ENCODE measurements around the gene TMEM87B. TPM values are rescaled to one million over a fixed set of nuclear protein-coding genes. Genes with fewer than 3 reads are reported as not detected.

The TMEM87B gene
- total RNA-seq, 4 donors from 2014 or later: 12.5 to 25.4 (median 22.8) TPM

DNA sequence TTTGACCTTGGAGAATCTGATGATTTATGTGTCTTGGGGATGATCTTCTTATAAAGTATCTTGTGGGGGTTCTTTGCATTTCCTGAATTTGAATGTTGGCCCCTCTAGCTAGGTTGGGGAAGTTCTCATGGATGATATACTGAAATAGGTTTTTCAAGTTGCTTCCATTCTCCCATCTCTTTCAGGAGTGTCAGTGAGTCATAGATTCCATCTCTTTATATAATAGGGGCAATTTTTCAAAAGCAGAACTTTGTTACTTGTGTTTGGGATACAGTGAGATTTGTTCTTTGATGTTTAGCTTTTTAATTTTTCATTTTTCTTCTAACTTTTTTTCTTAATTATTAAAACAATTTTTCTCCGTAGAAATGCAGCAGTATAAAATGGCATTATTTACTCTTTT, 19.4 kb downstream of the TMEM87B start:
- Histone ChIP-seq H3K27me3 (no peaks in the 10 kb centered on the region), H3K4me1 (peaks cover 0 to 8% (median 0%) of the 10 kb centered on the region in 3 donors), H3K27ac (no peak overlapping the region), H3K4me3 (no peak overlapping the region), H3K9me3 (peaks cover 0 to 5% (median 0%) of the 10 kb centered on the region in 3 donors), H3K36me3 (peaks cover 0 to 76% of the 10 kb centered on the region in 2 donors)
- no peak for ATAC-seq
- 20 to 42% methylated on average over 1 of the region's 1 CpG for WGBS, 2 donors (ENCODE audit: low coverage in 1 of 2)
- TF ChIP-seq, protein P1, sequence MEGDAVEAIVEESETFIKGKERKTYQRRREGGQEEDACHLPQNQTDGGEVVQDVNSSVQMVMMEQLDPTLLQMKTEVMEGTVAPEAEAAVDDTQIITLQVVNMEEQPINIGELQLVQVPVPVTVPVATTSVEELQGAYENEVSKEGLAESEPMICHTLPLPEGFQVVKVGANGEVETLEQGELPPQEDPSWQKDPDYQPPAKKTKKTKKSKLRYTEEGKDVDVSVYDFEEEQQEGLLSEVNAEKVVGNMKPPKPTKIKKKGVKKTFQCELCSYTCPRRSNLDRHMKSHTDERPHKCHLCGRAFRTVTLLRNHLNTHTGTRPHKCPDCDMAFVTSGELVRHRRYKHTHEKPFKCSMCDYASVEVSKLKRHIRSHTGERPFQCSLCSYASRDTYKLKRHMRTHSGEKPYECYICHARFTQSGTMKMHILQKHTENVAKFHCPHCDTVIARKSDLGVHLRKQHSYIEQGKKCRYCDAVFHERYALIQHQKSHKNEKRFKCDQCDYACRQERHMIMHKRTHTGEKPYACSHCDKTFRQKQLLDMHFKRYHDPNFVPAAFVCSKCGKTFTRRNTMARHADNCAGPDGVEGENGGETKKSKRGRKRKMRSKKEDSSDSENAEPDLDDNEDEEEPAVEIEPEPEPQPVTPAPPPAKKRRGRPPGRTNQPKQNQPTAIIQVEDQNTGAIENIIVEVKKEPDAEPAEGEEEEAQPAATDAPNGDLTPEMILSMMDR (IDR thresholded peaks at IDR 0.05): no peak
- TF ChIP-seq POLR2A (IDR thresholded peaks at IDR 0.05): no peak
- TF ChIP-seq EP300 (IDR thresholded peaks at IDR 0.05): no peak
- TF ChIP-seq POLR2AphosphoS5 (IDR thresholded peaks at IDR 0.05): no peak

DNA sequence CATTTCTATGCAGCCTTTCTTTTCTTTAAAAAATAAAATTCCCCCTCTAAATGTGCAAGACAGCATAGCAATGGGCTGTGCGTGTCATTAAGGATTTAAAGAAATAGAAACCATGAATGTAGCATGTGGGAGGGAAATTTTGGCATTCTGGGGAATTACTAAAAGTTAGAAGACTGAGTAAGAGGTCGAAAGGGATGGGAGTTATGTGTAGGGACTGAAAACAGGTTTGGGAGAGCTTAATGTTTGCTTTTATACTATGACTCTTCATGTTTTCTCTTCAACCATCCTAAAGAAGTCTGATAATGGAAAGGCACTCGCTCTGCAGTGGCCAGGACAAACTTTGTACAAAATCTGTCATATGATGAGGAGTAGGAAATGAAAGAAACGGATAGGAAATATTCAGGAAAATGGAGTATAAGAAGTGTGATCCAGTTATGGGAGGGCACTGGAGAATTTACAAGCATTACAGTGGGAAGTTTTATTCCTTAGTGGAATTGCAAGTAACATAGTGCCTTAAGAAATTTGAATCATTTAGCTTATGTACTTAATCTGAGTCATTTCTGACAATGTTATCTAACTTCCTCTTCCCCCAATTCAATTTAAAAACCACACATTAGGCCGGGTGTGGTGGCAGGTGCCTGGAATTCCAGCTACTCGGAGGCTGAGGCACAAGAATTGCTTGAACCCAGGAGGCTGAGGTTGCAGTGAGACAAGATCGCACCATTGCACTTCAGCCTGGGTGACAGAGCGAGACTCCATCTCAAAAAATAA, 20.6 kb downstream of the TMEM87B start:
- H3K36me3 ChIP-seq: peaks cover 0 to 73% of the 10 kb centered on the region in 2 donors
- peaks cover 0 to 8% (median 0%) of the 10 kb centered on the region in 3 donors for H3K4me1 ChIP-seq
- no peak for ATAC-seq
- no peaks in the 10 kb centered on the region for H3K27me3 ChIP-seq
- no peak overlapping the region for H3K27ac ChIP-seq
- WGBS, 2 donors (ENCODE audit: low coverage in 1 of 2): 65 to 69% methylated on average over 3 to 8 of the region's 8 CpGs
- peaks cover 0 to 5% (median 0%) of the 10 kb centered on the region in 3 donors for H3K9me3 ChIP-seq
- no peak overlapping the region for H3K4me3 ChIP-seq
- TF ChIP-seq POLR2AphosphoS5 (IDR thresholded peaks at IDR 0.05) (no peak), POLR2A (IDR thresholded peaks at IDR 0.05) (no peak), EP300 (IDR thresholded peaks at IDR 0.05) (no peak)
- TF ChIP-seq, protein P1 (IDR thresholded peaks at IDR 0.05): no peak

DNA sequence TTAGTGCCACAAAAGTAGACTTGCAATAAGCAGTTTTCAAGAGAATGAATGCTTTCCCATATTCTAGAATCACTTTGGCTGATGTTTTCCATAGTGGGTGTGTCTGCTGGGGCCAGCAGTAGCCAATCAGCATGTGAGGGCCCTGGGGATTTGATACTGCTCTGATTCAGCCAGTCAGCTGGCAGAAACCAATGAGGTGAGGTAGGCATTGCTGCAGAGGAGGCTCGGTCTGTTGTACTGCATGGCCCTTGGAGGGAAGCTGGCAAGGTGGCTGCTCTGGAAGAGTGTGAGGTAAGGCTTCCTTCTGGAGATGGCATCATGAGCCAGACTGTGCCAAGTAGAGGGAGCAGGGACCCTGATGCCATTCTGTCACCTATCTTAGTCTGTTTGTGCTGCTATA, 22.7 kb downstream of the TMEM87B start:
- H3K36me3 ChIP-seq: peaks cover 0 to 81% of the 10 kb centered on the region in 2 donors
- WGBS, 2 donors (ENCODE audit: low coverage in 1 of 2): no CpG with 5 or more reads among the region's 1 CpG
- ATAC-seq: no peak

DNA sequence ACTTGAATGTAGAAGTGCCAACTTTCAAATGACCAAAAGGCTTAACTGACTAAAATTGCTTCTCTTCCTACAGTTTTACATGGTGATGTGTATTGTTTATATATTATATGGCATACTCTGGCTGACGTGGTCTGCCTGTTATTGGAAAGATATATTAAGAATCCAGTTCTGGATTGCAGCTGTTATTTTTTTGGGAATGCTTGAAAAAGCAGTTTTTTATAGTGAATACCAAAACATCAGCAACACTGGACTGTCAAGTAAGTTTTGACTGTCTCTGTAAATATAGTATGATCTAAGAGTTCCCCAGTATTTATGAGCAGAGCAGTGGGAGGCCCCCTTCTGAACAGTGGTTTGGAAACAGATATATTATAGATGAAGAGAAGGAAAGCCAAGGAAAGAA, 26.2 kb downstream of the TMEM87B start:
- H3K4me3 ChIP-seq: no peak overlapping the region
- H3K9me3 ChIP-seq: no peaks in the 10 kb centered on the region
- 50 to 60% methylated on average over 1 of the region's 1 CpG for WGBS, 2 donors (ENCODE audit: low coverage in 1 of 2)
- ATAC-seq: no peak
- no peaks in the 10 kb centered on the region for H3K4me1 ChIP-seq
- H3K27ac ChIP-seq: no peak overlapping the region
- H3K27me3 ChIP-seq: no peaks in the 10 kb centered on the region
- TF ChIP-seq EP300 (IDR thresholded peaks at IDR 0.05): no peak
- TF ChIP-seq, protein P1 (IDR thresholded peaks at IDR 0.05): no peak
- TF ChIP-seq POLR2AphosphoS5 (IDR thresholded peaks at IDR 0.05): no peak
- TF ChIP-seq POLR2A (IDR thresholded peaks at IDR 0.05): no peak
- peaks cover 0 to 87% of the 10 kb centered on the region in 2 donors for H3K36me3 ChIP-seq

More for the DNA sequence above, 22.7 kb downstream of the TMEM87B start:
- H3K4me1 ChIP-seq: peaks cover 0 to 8% (median 0%) of the 10 kb centered on the region in 3 donors
- no peak for TF ChIP-seq POLR2AphosphoS5 (IDR thresholded peaks at IDR 0.05)
- TF ChIP-seq, protein P1 (IDR thresholded peaks at IDR 0.05): no peak
- no peak for TF ChIP-seq POLR2A (IDR thresholded peaks at IDR 0.05)
- TF ChIP-seq EP300 (IDR thresholded peaks at IDR 0.05): no peak
- peaks cover 0 to 5% (median 0%) of the 10 kb centered on the region in 3 donors for H3K9me3 ChIP-seq
- H3K27me3 ChIP-seq: no peaks in the 10 kb centered on the region
- no peak overlapping the region for H3K27ac ChIP-seq
- H3K4me3 ChIP-seq: no peak overlapping the region
